B cell (primary cell): ENCODE data around the gene TTC6.

Experiments
- CTCF ChIP-seq: fragments of 200-600 bp; IDR thresholded peaks from one replicate; pipeline ENCODE4 v1.8.0; 2022; ENCODE audit warnings: antibody characterized with exemption, mild to moderate bottlenecking
- EZH2 ChIP-seq: IDR thresholded peaks from 2 replicates; pipeline ENCODE4 v1.6.1; 2012; ENCODE audit warnings: borderline replicate concordance, low read depth, mild to moderate bottlenecking, moderate library complexity, low read length; ENCODE audit not compliant: insufficient read depth, poor library complexity, severe bottlenecking

GRCh38 chr14:37600880-37601741, 5.7 kb downstream of the TTC6 start:
- TF ChIP-seq CTCF (no peak), EZH2 (no peak)
